ENCODE measurements around the gene LIMD2. TPM values are rescaled to one million over a fixed set of nuclear protein-coding genes. Genes with fewer than 3 reads are reported as not detected.
A peak's percentile ranks its signal among the peaks of the same experiment; 100 is the strongest.

The LIMD2 gene
- total RNA-seq, 1 donor from 2014 or later = 54.8 TPM

- H3K9me3 Mint-ChIP-seq (ENCODE audit: unreplicated experiment) = peaks cover 2% of the 10 kb centered on the region
- peaks cover 4% of the 10 kb centered on the region for H3K4me1 Mint-ChIP-seq (ENCODE audit: low read depth, unreplicated experiment)
- peaks cover 18% of the 10 kb centered on the region for H3K36me3 Mint-ChIP-seq (ENCODE audit: low read depth, unreplicated experiment)
- H3K9ac ChIP-seq (ENCODE audit: low read length) = no peak overlapping the region
- no peak overlapping the region for H3K27ac ChIP-seq (ENCODE audit: low read depth, low read length)
- H2AFZ ChIP-seq (ENCODE audit: low read depth, low read length) = no peak overlapping the region
- H3K27me3 Mint-ChIP-seq (ENCODE audit: low read depth, unreplicated experiment) = no peaks in the 10 kb centered on the region
- peaks cover 4% of the 10 kb centered on the region for H3K79me2 ChIP-seq (ENCODE audit: insufficient read depth, low read length)
- H3K27ac Mint-ChIP-seq (ENCODE audit: unreplicated experiment) = no peak overlapping the region
- H4K20me1 ChIP-seq (ENCODE audit: insufficient read depth, low read length) = peaks cover 13% of the 10 kb centered on the region
- peaks cover 11% of the 10 kb centered on the region for H3K4me1 ChIP-seq (ENCODE audit: insufficient read depth, low read length)
- H3K27me3 ChIP-seq (ENCODE audit: insufficient read depth, low read length) = no peaks in the 10 kb centered on the region
- peak overlapping the region; percentile 15 for H3K4me3 Mint-ChIP-seq (ENCODE audit: unreplicated experiment)
- FAIRE-seq (no peak), DNase-seq (ENCODE audit: low read depth) (no peak)
- no peak for TF ChIP-seq CTCF (IDR thresholded peaks at IDR 0.05; ENCODE audit: insufficient read depth, low read depth, low read length)
- H3K36me3 ChIP-seq (ENCODE audit: insufficient read depth, low read length) = peaks cover 4% of the 10 kb centered on the region
- H3K9me3 ChIP-seq (ENCODE audit: insufficient read depth, low read depth, low read length) = no peaks in the 10 kb centered on the region
- H3K4me3 ChIP-seq (ENCODE audit: insufficient read depth, low read depth, low read length) = no peak overlapping the region
- no peak overlapping the region for H3K4me2 ChIP-seq (ENCODE audit: low read length)
These were observed 3.1 kb upstream of the LIMD2 start for GRCh38 chr17:63703029-63703428.

GRCh38 chr17:63702721-63703015 is 2.7 kb upstream of the LIMD2 start:
- H2AFZ ChIP-seq (ENCODE audit: low read depth, low read length) = no peak overlapping the region
- no peak overlapping the region for H3K4me3 Mint-ChIP-seq (ENCODE audit: unreplicated experiment)
- DNase-seq (ENCODE audit: low read depth) (no peak), FAIRE-seq (no peak)
- H3K36me3 Mint-ChIP-seq (ENCODE audit: low read depth, unreplicated experiment) = peaks cover 18% of the 10 kb centered on the region
- H3K27ac Mint-ChIP-seq (ENCODE audit: unreplicated experiment) = no peak overlapping the region
- peaks cover 16% of the 10 kb centered on the region for H4K20me1 ChIP-seq (ENCODE audit: insufficient read depth, low read length)
- no peak overlapping the region for H3K9ac ChIP-seq (ENCODE audit: low read length)
- H3K4me1 Mint-ChIP-seq (ENCODE audit: low read depth, unreplicated experiment) = peaks cover 4% of the 10 kb centered on the region
- peaks cover 11% of the 10 kb centered on the region for H3K4me1 ChIP-seq (ENCODE audit: insufficient read depth, low read length)
- H3K36me3 ChIP-seq (ENCODE audit: insufficient read depth, low read length) = peaks cover 4% of the 10 kb centered on the region
- H3K79me2 ChIP-seq (ENCODE audit: insufficient read depth, low read length) = peaks cover 4% of the 10 kb centered on the region
- TF ChIP-seq EZH2 (IDR thresholded peaks at IDR 0.05; ENCODE audit: insufficient read depth, low read length) (no peak), CTCF (IDR thresholded peaks at IDR 0.05; ENCODE audit: insufficient read depth, low read depth, low read length) (no peak)
- H3K27ac ChIP-seq (ENCODE audit: low read depth, low read length) = no peak overlapping the region
- no peaks in the 10 kb centered on the region for H3K27me3 Mint-ChIP-seq (ENCODE audit: low read depth, unreplicated experiment)
- H3K9me3 Mint-ChIP-seq (ENCODE audit: unreplicated experiment) = peaks cover 2% of the 10 kb centered on the region
- H3K4me2 ChIP-seq (ENCODE audit: low read length) = no peak overlapping the region
- H3K27me3 ChIP-seq (ENCODE audit: insufficient read depth, low read length) = no peaks in the 10 kb centered on the region
- no peaks in the 10 kb centered on the region for H3K9me3 ChIP-seq (ENCODE audit: insufficient read depth, low read depth, low read length)
- no peak overlapping the region for H3K4me3 ChIP-seq (ENCODE audit: insufficient read depth, low read depth, low read length)

DNA sequence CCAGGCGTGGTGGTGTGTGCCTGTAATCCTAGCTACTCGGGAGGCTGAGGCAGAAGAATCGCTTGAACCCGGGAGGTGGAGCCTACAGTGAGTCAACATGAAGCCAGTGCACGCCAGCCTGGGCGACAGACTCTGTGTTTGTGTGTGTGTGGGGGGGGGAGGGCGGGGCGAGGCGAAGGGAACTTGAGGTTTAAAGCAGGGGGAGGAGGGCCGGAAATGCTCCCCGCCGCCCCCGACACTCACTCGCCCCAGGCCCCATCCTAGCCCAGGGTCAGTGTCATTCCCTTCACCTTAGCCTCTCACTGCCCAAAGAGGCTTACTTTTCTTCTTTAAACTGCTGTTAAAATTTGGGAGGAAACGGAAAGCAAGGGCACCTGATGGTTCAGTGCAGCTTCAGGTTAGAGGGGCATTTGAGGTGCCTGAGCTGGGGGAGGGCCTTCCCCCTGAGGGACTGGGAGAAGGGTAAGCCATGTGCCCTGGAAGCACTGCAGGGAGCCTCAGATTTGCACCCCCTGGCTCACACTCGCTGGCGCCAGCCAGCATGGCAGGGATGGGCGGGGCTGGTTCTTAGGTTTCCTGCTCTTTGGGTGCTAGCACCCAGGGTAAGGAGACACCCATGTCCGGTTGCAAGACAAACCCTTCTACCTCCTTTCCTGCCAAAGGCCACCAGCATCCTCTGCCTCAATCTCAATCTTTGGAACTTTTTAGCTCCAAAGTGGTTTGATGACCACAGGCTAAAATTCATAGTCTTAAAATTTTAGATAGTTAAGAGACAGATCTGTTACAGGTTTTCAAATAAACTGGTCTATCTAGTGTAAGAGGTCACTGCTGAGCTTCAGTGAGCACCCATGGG is 2.2 kb upstream of the LIMD2 start:
- Histone ChIP-seq H3K79me2 (ENCODE audit: insufficient read depth, low read length) (peaks cover 4% of the 10 kb centered on the region), H3K4me3 (ENCODE audit: insufficient read depth, low read depth, low read length) (no peak overlapping the region), H3K27ac (ENCODE audit: low read depth, low read length) (no peak overlapping the region), H3K4me2 (ENCODE audit: low read length) (no peak overlapping the region), H2AFZ (ENCODE audit: low read depth, low read length) (no peak overlapping the region), H3K27me3 (ENCODE audit: insufficient read depth, low read length) (no peaks in the 10 kb centered on the region), H3K9me3 (ENCODE audit: insufficient read depth, low read depth, low read length) (no peaks in the 10 kb centered on the region), H3K4me1 (ENCODE audit: insufficient read depth, low read length) (peaks cover 11% of the 10 kb centered on the region), H3K9ac (ENCODE audit: low read length) (no peak overlapping the region), H3K36me3 (ENCODE audit: insufficient read depth, low read length) (peaks cover 4% of the 10 kb centered on the region), H4K20me1 (ENCODE audit: insufficient read depth, low read length) (peaks cover 22% of the 10 kb centered on the region)
- Mint-ChIP-seq H3K36me3 (ENCODE audit: low read depth, unreplicated experiment) (peaks cover 18% of the 10 kb centered on the region), H3K27me3 (ENCODE audit: low read depth, unreplicated experiment) (no peaks in the 10 kb centered on the region), H3K9me3 (ENCODE audit: unreplicated experiment) (peaks cover 2% of the 10 kb centered on the region), H3K4me1 (ENCODE audit: low read depth, unreplicated experiment) (peaks cover 4% of the 10 kb centered on the region), H3K27ac (ENCODE audit: unreplicated experiment) (no peak overlapping the region), H3K4me3 (ENCODE audit: unreplicated experiment) (peak overlapping the region; percentile 79)
- TF ChIP-seq CTCF (IDR thresholded peaks at IDR 0.05; ENCODE audit: insufficient read depth, low read depth, low read length) = no peak
- TF ChIP-seq EZH2 (IDR thresholded peaks at IDR 0.05; ENCODE audit: insufficient read depth, low read length) = no peak
- FAIRE-seq (no peak), DNase-seq (ENCODE audit: low read depth) (no peak)

All from astrocyte (in vitro differentiated cells and primary cell).